ENCODE results near the gene SF3B4. TPM values are rescaled to one million over a fixed set of nuclear protein-coding genes. Genes with fewer than 3 reads are reported as not detected.

Gene SF3B4
- total and polyA plus RNA-seq, 2 of the 13 experiments (the other 11 are each of a cell fraction or from before 2014, with no cell fraction given): 13.8 to 14.8 TPM

- TF ChIP-seq DMAP1 (CRISPR knock-in tag; IDR thresholded peaks at IDR 0.05) (no peak), GABPB1 (CRISPR knock-in tag; IDR thresholded peaks at IDR 0.05) (no peak), CEBPB (IDR thresholded peaks at IDR 0.05; ENCODE audit: borderline replicate concordance, low read depth, low read length) (no peak), SP5 (CRISPR knock-in tag; IDR thresholded peaks at IDR 0.05; ENCODE audit: borderline replicate concordance, low read depth) (no peak), NPAS2 (CRISPR knock-in tag; IDR thresholded peaks at IDR 0.05; ENCODE audit: borderline replicate concordance) (no peak), ZNF3 (CRISPR knock-in tag; IDR thresholded peaks at IDR 0.05) (no peak), KLF9 (CRISPR knock-in tag; IDR thresholded peaks at IDR 0.05; ENCODE audit: low read depth) (no peak)
Measured at GRCh38 chr1:149888999-149889289, 38.7 kb downstream of the SF3B4 start (continued).

GRCh38 chr1:149888247-149888998, 39.2 kb downstream of the SF3B4 start:
- ChIA-PET POLR2A (interaction anchor here (0.9 to 5.4 kb wide), 20 partner anchors 8 to 1651 kb away, joined by 3 to 74 read pairs (median 8); partner anchors contain the start of genes BOLA1, MTMR11, OTUD7B and VPS45), CTCF (ENCODE audit: low intra/inter-chr PET ratio, low total read pairs) (interaction anchor here (0.8 to 1.5 kb wide), 3 partner anchors 54 to 298 kb away, joined by 4 to 6 read pairs (median 5); no protein-coding TSS in a partner anchor)
- Histone ChIP-seq H3K36me3 (replicated peaks in 1 of 2; ENCODE audit: control insufficient read depth in 1 of 2, insufficient read depth in 2 of 2, low read length in 2 of 2) (no peaks in the 10 kb centered on the region), H3K27ac (ENCODE audit: extremely low read length, insufficient read depth, low read length) (peak overlapping the region; percentile 95), H3K4me3 (replicated peaks in 1 of 3; ENCODE audit: insufficient read depth in 1 of 3, low read depth in 2 of 3, low read length in 3 of 3) (peak overlapping the region; percentile 63 to 76 (median 63)), H4K20me1 (ENCODE audit: insufficient read depth, low read length) (no peaks in the 10 kb centered on the region), H2AFZ (ENCODE audit: low read length) (peak overlapping the region; percentile 59), H3K4me1 (ENCODE audit: insufficient read depth, low read length) (peaks cover 35% of the 10 kb centered on the region), H3K79me2 (ENCODE audit: insufficient read depth, low read length) (peaks cover 3% of the 10 kb centered on the region), H3K9ac (ENCODE audit: insufficient read depth, low read depth, low read length) (peak overlapping the region; percentile 87), H3K27me3 (ENCODE audit: control insufficient read depth in 1 of 2, insufficient read depth in 2 of 2, low read length in 2 of 2) (no peaks in the 10 kb centered on the region; a peak in 1 of 5 replicates), H3K9me3 (ENCODE audit: low read length) (no peaks in the 10 kb centered on the region), H3K4me2 (ENCODE audit: low read depth, low read length) (peak overlapping the region; percentile 93)
- 2% methylated on average over 28 of the region's 28 CpGs for WGBS (ENCODE audit: low lambda C conversion rate)
- ATAC-seq (peak; percentile 1; the same call in 2 of the 3 replicates), DNase-seq (ENCODE audit: low spot score) (peak; percentile 76), FAIRE-seq (no peak)
- in situ Hi-C loops (cut with HindIII; ENCODE audit: extremely low pct_ligation_motif_present, low pct_unique_long_range_greater_than_20kb): no loop called here
- no TSS peak for BruUV-seq (replicated peaks)
- intact Hi-C loops (cut with micrococcal nuclease; ENCODE audit: unreplicated experiment): loop anchor here (1.0 kb wide), 2 partner anchors 54 to 162 kb away; no protein-coding TSS in a partner anchor
- 0 out of 2 replicates have a peak, but pooled peaks have one; percentile 40 for TF ChIP-seq JUN (CRISPR knock-in tag; IDR thresholded peaks at IDR 0.05)
- TF ChIP-seq PLRG1 (conservative IDR thresholded peaks at IDR 0.05): no peak
- peak; percentile 72 for TF ChIP-seq YY1 (IDR thresholded peaks at IDR 0.05; ENCODE audit: insufficient read depth, insufficient replicate concordance, low read depth, low read length)
- TF ChIP-seq, protein P1, sequence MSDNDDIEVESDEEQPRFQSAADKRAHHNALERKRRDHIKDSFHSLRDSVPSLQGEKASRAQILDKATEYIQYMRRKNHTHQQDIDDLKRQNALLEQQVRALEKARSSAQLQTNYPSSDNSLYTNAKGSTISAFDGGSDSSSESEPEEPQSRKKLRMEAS (IDR thresholded peaks at IDR 0.05): peak; percentile 31; the same call in 1 of the 2 replicates
- no peak for TF ChIP-seq ZKSCAN5 (CRISPR knock-in tag; IDR thresholded peaks at IDR 0.05)
- TF ChIP-seq ZNF629 (CRISPR knock-in tag; conservative IDR thresholded peaks at IDR 0.05): 0 out of 2 replicates have a peak, but pooled peaks have one; percentile 20
- TF ChIP-seq NR2C2 (CRISPR knock-in tag; IDR thresholded peaks at IDR 0.05; ENCODE audit: borderline replicate concordance): peak; percentile 50; the same call in 1 of the 2 replicates
- peak; percentile 43; the same call in 1 of the 2 replicates for TF ChIP-seq ZSCAN29 (CRISPR knock-in tag; conservative IDR thresholded peaks at IDR 0.05)
- TF ChIP-seq ZFP41 (CRISPR knock-in tag; IDR thresholded peaks at IDR 0.05; ENCODE audit: borderline replicate concordance): no peak
- TF ChIP-seq TFDP2 (CRISPR knock-in tag; IDR thresholded peaks at IDR 0.05): peak; percentile 22; the same call in 1 of the 2 replicates
- TF ChIP-seq ATF1 (CRISPR knock-in tag; IDR thresholded peaks at IDR 0.05): 0 out of 2 replicates have a peak, but pooled peaks have one; percentile 6
- TF ChIP-seq ZNF546 (CRISPR knock-in tag; conservative IDR thresholded peaks at IDR 0.05): no peak
- TF ChIP-seq SMARCC2 (IDR thresholded peaks at IDR 0.05): no peak
- TF ChIP-seq FOSL2 (CRISPR knock-in tag; IDR thresholded peaks at IDR 0.05): peak; percentile 19; the same call in 1 of the 2 replicates
- TF ChIP-seq ZNF251 (CRISPR knock-in tag; IDR thresholded peaks at IDR 0.05): 0 out of 2 replicates have a peak, but pooled peaks have one; percentile 50
- peak; percentile 5; the same call in 1 of the 2 replicates for TF ChIP-seq KDM5A (IDR thresholded peaks at IDR 0.05; ENCODE audit: borderline replicate concordance, low read length)

All from HepG2 (cell line).